K562 (cell line): ENCODE results near the gene TNFAIP3. TPM values are rescaled to one million over a fixed set of nuclear protein-coding genes. Genes with fewer than 3 reads are reported as not detected.

Experiments used
- ATAC-seq: fragments of 200-7000 bp; cut with Tn5 transposase; 3 replicates; pipeline ENCODE4 v1.9.1; 2020; ENCODE audit warnings: moderate library complexity
- BruUV-seq: library from RNA; stranded (reverse); fragments of 400-500 nt; replicated peaks from 2 replicates; lab custom pipeline; 2021; lab: Mats Ljungman, UMichigan
- CTCF ChIA-PET: fragments of 300-600 bp; formaldehyde crosslinking; extraction: SDS; loops from one replicate; lab custom pipeline; 2021; ENCODE audit warnings: low intra/inter-chr PET ratio; lab: Yijun Ruan, JAX
- POLR2A ChIA-PET: fragments of 300-600, 350-650 bp; sonication (Branson Sonifier 250); formaldehyde crosslinking; extraction: SDS; loops from one replicate; lab custom pipeline; 2021; ENCODE audit warnings: antibody characterized with exemption, inconsistent platforms; lab: Yijun Ruan, JAX
- DNase-seq, 4 experiments: peaks; one replicate each; pipeline versions ENCODE4 v3.0.0 to v3.0.0-alpha.2; 2011 to 2018; ENCODE audit warnings: low spot score in 3 of 4, mixed read lengths in 3 of 4; ENCODE audit errors: extremely low read depth in 1 of 4
- FAIRE-seq: peaks from 2 replicates; lab custom pipeline; 2011; peaks lifted over from hg19 to GRCh38; lab: Jason Lieb, UNC
- H2AFZ ChIP-seq: 2 replicates; pipeline ENCODE4 v1.6.0; 2011; ENCODE audit warnings: low read depth, low read length, control low read depth, inconsistent platforms
- H3K27ac ChIP-seq: fragments of 200-600 bp; 3 replicates; pipeline ENCODE4 v1.8.0; 2011; ENCODE audit warnings: low read depth, mild to moderate bottlenecking, control low read depth, inconsistent platforms, low read length, moderate library complexity, mixed read lengths; ENCODE audit errors: extremely low read depth
- H3K27me3 ChIP-seq, 2 experiments: fragments of 300-600 bp in 1 of 2; 2 replicates in 1 of 2; 3 replicates in 1 of 2; pipeline versions ENCODE4 v1.6.0 to v1.8.0; 2011; ENCODE audit warnings: inconsistent platforms in 2 of 2, low read length in 2 of 2, mild to moderate bottlenecking in 1 of 2, mixed read lengths in 1 of 2, moderate library complexity in 1 of 2; ENCODE audit not compliant: control insufficient read depth in 2 of 2, insufficient read depth in 2 of 2
- H3K36me3 ChIP-seq: fragments of 300-600 bp; 3 replicates; pipeline ENCODE4 v1.8.0; 2011; ENCODE audit warnings: mild to moderate bottlenecking, low read length, inconsistent platforms; ENCODE audit not compliant: control insufficient read depth, insufficient read depth
- H3K4me1 ChIP-seq, 2 experiments: fragments of 200-600 bp in 1 of 2; replicated peaks in 1 of 2; 2 replicates in 1 of 2; 3 replicates in 1 of 2; pipeline versions ENCODE4 v1.5.1 to v1.8.0; 2011; ENCODE audit warnings: inconsistent platforms in 2 of 2, low read length in 2 of 2, mild to moderate bottlenecking in 1 of 2, mixed read lengths in 1 of 2, moderate library complexity in 1 of 2; ENCODE audit not compliant: control insufficient read depth in 2 of 2, insufficient read depth in 2 of 2
- H3K4me2 ChIP-seq: 2 replicates; pipeline ENCODE4 v1.6.1; 2011; ENCODE audit warnings: low read length, control low read depth, inconsistent platforms, mixed read lengths; ENCODE audit not compliant: insufficient read depth
- H3K4me3 ChIP-seq: fragments of 200-600 bp; sonication (generic), shearing (Covaris generic); 2 replicates; pipeline ENCODE4 v1.5.1; 2016; ENCODE audit warnings: control low read depth, inconsistent platforms
- H3K79me2 ChIP-seq: fragments of 200-600 bp; 3 replicates; pipeline ENCODE4 v1.8.0; 2011; ENCODE audit warnings: low read length, inconsistent platforms; ENCODE audit not compliant: control insufficient read depth, insufficient read depth
- H3K9ac ChIP-seq, 2 experiments: 2 replicates each; pipeline versions ENCODE4 v1.6.0 to v1.6.1; 2011; ENCODE audit warnings: low read depth in 2 of 2, low read length in 2 of 2, control low read depth in 1 of 2, inconsistent platforms in 1 of 2, mild to moderate bottlenecking in 1 of 2, mixed read lengths in 1 of 2; ENCODE audit not compliant: insufficient read depth in 1 of 2
- H3K9me1 ChIP-seq: one replicate; pipeline ENCODE4 v1.6.0; 2011; ENCODE audit warnings: inconsistent platforms, mild to moderate bottlenecking, low read length, moderate library complexity; ENCODE audit not compliant: control insufficient read depth, insufficient read depth
- H3K9me3 ChIP-seq: replicated peaks from 2 replicates; pipeline ENCODE4 v1.5.1; 2011; ENCODE audit warnings: low read depth, low read length, inconsistent platforms; ENCODE audit not compliant: control insufficient read depth, insufficient read depth
- H4K20me1 ChIP-seq: replicated peaks from 2 replicates; pipeline ENCODE4 v1.6.1; 2011; ENCODE audit warnings: low read length, inconsistent platforms, mixed read lengths; ENCODE audit not compliant: control insufficient read depth, insufficient read depth
- KAT7 ChIP-seq: sonication (generic); formaldehyde crosslinking; IDR thresholded peaks from 2 replicates; pipeline ENCODE4 v1.8.0; 2022; ENCODE audit warnings: missing genetic modification reagents, mild to moderate bottlenecking, borderline replicate concordance
- POLR2H ChIP-seq: IDR thresholded peaks from 2 replicates; pipeline ENCODE4 v1.6.1; 2016; ENCODE audit warnings: missing genetic modification characterization, low read depth, mild to moderate bottlenecking, control low read depth, missing compliant biosample characterization, moderate library complexity
- RAD21 ChIP-seq, 2 experiments: fragments of 250-450 bp in 1 of 2; fragments of 450-650 bp in 1 of 2; sonication (Bioruptor Pico) in 1 of 2; formaldehyde crosslinking in 1 of 2; IDR thresholded peaks in 1 of 2; conservative IDR thresholded peaks in 1 of 2; 2 replicates each; pipeline versions ENCODE4 v1.4.0 to v1.8.0; 2020 to 2022; ENCODE audit warnings: mild to moderate bottlenecking in 2 of 2, moderate library complexity in 1 of 2
- SP1 ChIP-seq: sonication (generic); formaldehyde crosslinking; IDR thresholded peaks from 2 replicates; pipeline ENCODE4 v1.8.1; 2022; ENCODE audit warnings: mild to moderate bottlenecking, missing genetic modification reagents
- ZNF41 ChIP-seq: fragments of 250-450 bp; sonication (Bioruptor Pico); conservative IDR thresholded peaks from 2 replicates; pipeline ENCODE4 v1.4.0; 2020; ENCODE audit warnings: mild to moderate bottlenecking
- WGBS: fragments of 100-300 bp; shearing (Covaris generic); methylation state at CpG from one replicate; pipeline ENCODE4 v1.1.6; 2016; ENCODE audit warnings: low coverage, mixed read lengths; ENCODE audit not compliant: insufficient coverage; ENCODE audit errors: missing lambda C conversion rate; 5-methylcytosine and 5-hydroxymethylcytosine counted together
- in situ Hi-C: fragments of 300-500 bp; cut with MboI; formaldehyde crosslinking; loops from 4 replicates; pipeline ENCODE4 v1.15.0; 2018; ENCODE audit warnings: inconsistent platforms, mixed read lengths
- intact Hi-C: fragments of 100-400 bp; cut with micrococcal nuclease; formaldehyde crosslinking; loops from 2 replicates; pipeline ENCODE4 v1.14.2; 2022
- polyA plus RNA-seq, 8 experiments: library from polyadenylated mRNA; depleted of rRNA in 4 of 8; stranded (reverse) in 5 of 8; unstranded in 3 of 8; fragments of >200 nt; fragmentation: Nextera tagmentation in 2 of 8; fragmentation: Illumina TruSeq in 1 of 8; extraction: Ambion mirVana in 2 of 8; extraction: Trizol in 1 of 8; gene quantifications; 2 replicates each; pipeline versions ENCODE4 v1.2.1 to v1.2.3, GENCODE V29; 2011 to 2014; ENCODE audit warnings: inconsistent platforms in 1 of 8, missing spikeins in 1 of 8
- total RNA-seq, 7 experiments: library from RNA; depleted of rRNA in 6 of 7; stranded (reverse); fragments of >200 nt in 6 of 7; fragmentation: Illumina TruSeq in 2 of 7; extraction: Trizol in 2 of 7; gene quantifications; 2 replicates each; pipeline versions ENCODE4 v1.2.1 to v1.2.3, GENCODE V29; 2011 to 2021; ENCODE audit warnings: low replicate concordance in 1 of 7
- TF ChIP-seq, protein P1 (sequence below): fragments of 450-650 bp; formaldehyde crosslinking; IDR thresholded peaks from 2 replicates; pipeline ENCODE4 v1.4.0; 2022; ENCODE audit warnings: missing genetic modification characterization
- TF ChIP-seq, protein P2 (sequence below): sonication (generic); formaldehyde crosslinking; IDR thresholded peaks from 2 replicates; pipeline ENCODE4 v1.4.0; 2020; ENCODE audit warnings: mild to moderate bottlenecking, missing genetic modification reagents

TNFAIP3 gene
- total and polyA plus RNA-seq, 9 of the 15 experiments (the other 6 are each of a cell fraction or from before 2014, with no cell fraction given), result 0.79 to 17.0 (median 6.4) TPM

DNA sequence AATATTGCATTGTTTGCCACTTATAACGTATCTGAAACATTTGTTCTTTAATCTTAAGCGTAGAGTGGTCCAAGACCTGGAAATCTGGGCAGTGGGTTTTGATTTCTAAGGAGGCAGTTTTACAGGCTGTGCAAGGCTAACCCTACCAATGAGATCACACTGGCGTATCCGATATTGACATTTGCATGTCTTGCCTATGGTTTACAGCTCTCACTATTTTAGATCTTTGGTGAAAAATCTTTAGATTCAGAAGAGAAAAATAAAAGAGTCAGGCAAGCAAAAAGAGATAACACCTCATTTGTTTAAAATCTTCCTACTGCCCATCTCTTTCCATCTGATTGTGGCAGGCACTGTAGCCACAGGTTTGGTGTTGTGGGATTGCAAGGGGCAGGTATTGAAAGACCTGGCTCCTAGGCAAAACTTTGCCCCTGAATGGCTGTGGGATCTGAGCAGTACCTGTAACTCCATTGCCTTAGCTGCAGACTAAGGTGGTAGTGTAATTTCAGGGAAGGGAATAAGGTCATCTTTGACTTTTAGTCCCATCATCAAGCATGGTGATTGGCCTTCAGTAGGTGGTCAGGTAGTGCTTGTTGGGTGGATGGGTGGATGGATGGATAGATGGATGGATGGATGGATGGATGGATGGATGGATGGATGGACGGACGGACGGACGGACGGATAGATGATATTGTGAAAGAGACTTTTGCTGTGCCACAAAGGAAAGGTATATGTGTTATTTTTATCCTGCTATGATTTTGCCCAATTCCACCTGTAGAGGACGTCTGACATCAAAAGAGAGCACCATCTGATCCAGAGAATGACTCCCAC, 1.9 kb downstream of the TNFAIP3 start (continued):
- TF ChIP-seq, protein P1, sequence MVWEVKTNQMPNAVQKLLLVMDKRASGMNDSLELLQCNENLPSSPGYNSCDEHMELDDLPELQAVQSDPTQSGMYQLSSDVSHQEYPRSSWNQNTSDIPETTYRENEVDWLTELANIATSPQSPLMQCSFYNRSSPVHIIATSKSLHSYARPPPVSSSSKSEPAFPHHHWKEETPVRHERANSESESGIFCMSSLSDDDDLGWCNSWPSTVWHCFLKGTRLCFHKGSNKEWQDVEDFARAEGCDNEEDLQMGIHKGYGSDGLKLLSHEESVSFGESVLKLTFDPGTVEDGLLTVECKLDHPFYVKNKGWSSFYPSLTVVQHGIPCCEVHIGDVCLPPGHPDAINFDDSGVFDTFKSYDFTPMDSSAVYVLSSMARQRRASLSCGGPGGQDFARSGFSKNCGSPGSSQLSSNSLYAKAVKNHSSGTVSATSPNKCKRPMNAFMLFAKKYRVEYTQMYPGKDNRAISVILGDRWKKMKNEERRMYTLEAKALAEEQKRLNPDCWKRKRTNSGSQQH (CRISPR knock-in tag), result 0 out of 2 replicates have a peak, but pooled peaks have one; percentile 40

DNA sequence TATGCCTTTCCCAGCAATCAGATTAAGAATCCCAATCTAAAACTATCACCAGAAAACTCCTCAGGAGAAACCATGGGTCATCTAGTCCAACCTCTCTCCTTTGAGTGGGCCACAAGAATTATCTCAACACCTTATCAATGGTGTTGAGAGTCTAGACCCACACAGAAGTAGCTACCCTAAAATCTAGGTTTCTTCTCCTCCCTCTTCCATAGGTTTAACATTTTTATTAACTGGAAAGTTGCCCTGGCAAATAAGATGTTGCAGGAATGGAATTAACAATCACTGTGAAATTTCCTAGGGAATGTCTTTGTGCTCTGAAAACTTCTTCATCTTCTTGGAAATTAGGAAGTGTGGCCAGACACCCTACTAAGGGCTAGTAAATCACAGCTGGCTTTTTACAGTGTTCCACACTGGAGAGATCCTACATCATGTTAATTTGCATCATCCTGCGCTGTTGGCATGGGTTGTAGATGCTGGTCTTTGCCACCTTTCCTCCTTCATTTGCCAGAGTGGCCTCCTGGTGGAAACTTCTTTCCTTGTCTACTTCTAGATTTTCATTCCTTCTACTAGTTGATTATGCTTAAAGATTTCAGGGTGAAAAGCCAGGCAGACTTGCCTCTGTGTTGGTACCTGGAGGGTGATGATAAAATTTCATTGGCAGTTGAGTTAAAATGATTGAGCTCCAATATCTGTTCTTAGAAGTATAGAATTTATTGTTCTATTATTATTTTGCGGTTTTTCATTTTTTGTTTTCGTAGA, 2.7 kb downstream of the TNFAIP3 start:
- Histone ChIP-seq H3K4me3 (no peak overlapping the region), H2AFZ (no peak overlapping the region), H3K9me3 (no peaks in the 10 kb centered on the region), H4K20me1 (no peaks in the 10 kb centered on the region), H3K9ac (no peak overlapping the region), H3K36me3 (peaks cover 35% of the 10 kb centered on the region; the same call in 2 of the 3 replicates), H3K9me1 (no peaks in the 10 kb centered on the region), H3K4me1 (peaks cover 26 to 55% of the 10 kb centered on the region in 2 experiments), H3K27ac (no peak overlapping the region), H3K4me2 (no peak overlapping the region; the same call in 1 of the 2 replicates), H3K27me3 (no peaks in the 10 kb centered on the region), H3K79me2 (peaks cover 31% of the 10 kb centered on the region)
- in situ Hi-C loops (loop anchor here (5.0 kb wide), 3 partner anchors 72 to 162 kb away; no protein-coding TSS in a partner anchor), intact Hi-C loops (loop anchor here (2.0 to 5.0 kb wide), 2 partner anchors 135 to 238 kb away; partner anchors contain the start of gene PERP)
- ChIA-PET POLR2A (interaction anchor here (0.5 to 6.8 kb wide), 6 partner anchors 9 to 162 kb away, joined by 3 to 61 read pairs (median 3); no protein-coding TSS in a partner anchor), CTCF (interaction anchor here (1.2 kb wide), 1 partner anchor 162 kb away, joined by 3 read pairs; no protein-coding TSS in a partner anchor)
- TF ChIP-seq KAT7 (CRISPR knock-in tag) (0 out of 2 replicates have a peak, but pooled peaks have one; percentile 40), POLR2H (tag) (0 out of 2 replicates have a peak, but pooled peaks have one; percentile 24), RAD21 (CRISPR knock-in tag; conservative IDR thresholded peaks at IDR 0.05 in 1 of 2, IDR thresholded peaks at IDR 0.05 in 1 of 2) (0 out of 4 replicates have a peak, but pooled peaks of 1 of the 2 experiments have one; percentile 1), SP1 (CRISPR knock-in tag) (0 out of 2 replicates have a peak, but pooled peaks have one; percentile 16), ZNF41 (CRISPR knock-in tag) (no peak)
- TF ChIP-seq, protein P2, sequence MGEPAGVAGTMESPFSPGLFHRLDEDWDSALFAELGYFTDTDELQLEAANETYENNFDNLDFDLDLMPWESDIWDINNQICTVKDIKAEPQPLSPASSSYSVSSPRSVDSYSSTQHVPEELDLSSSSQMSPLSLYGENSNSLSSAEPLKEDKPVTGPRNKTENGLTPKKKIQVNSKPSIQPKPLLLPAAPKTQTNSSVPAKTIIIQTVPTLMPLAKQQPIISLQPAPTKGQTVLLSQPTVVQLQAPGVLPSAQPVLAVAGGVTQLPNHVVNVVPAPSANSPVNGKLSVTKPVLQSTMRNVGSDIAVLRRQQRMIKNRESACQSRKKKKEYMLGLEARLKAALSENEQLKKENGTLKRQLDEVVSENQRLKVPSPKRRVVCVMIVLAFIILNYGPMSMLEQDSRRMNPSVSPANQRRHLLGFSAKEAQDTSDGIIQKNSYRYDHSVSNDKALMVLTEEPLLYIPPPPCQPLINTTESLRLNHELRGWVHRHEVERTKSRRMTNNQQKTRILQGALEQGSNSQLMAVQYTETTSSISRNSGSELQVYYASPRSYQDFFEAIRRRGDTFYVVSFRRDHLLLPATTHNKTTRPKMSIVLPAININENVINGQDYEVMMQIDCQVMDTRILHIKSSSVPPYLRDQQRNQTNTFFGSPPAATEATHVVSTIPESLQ (CRISPR knock-in tag), result 0 out of 2 replicates have a peak, but pooled peaks have one; percentile 30
- FAIRE-seq, result no peak
- no peak for ATAC-seq
- no peak for DNase-seq
- no TSS peak for BruUV-seq
- WGBS, result 77% methylated on average over 3 of the region's 3 CpGs
